GM19193 (cell line): ENCODE data around the gene JMJD6.
A peak's percentile ranks its signal among the peaks of the same experiment; 100 is the strongest.

Source experiments
- POLR2A ChIP-seq: IDR thresholded peaks from 4 replicates; pipeline ENCODE4 v1.6.1; 2011; ENCODE audit not compliant: insufficient read depth, insufficient read length; ENCODE audit errors: extremely low read depth

JMJD6 gene

GRCh38 chr17:76726776-76727718, 641 bp upstream of the JMJD6 start, which contains the start of gene METTL23:
TSS of gene METTL23 (plus strand) at chr17:76726839. CDS start at chr17:76729711, 2,872 bp downstream.
- peak; percentile 87 for TF ChIP-seq POLR2A

- TF ChIP-seq POLR2A, result no peak
These were observed 701 bp downstream of the JMJD6 start for GRCh38 chr17:76725580-76726230.

GRCh38 chr17:76723812-76724211, 2.6 kb downstream of the JMJD6 start:
- TF ChIP-seq POLR2A, result no peak

- no peak for TF ChIP-seq POLR2A
These were observed 4.1 kb downstream of the JMJD6 start for GRCh38 chr17:76722279-76722678.

- TF ChIP-seq POLR2A, result no peak
These were observed 4.9 kb downstream of the JMJD6 start for GRCh38 chr17:76721463-76721862.

- no peak for TF ChIP-seq POLR2A
These were observed 5.5 kb downstream of the JMJD6 start for GRCh38 chr17:76720941-76721340.

GRCh38 chr17:76720211-76720610, 6.2 kb downstream of the JMJD6 start:
- TF ChIP-seq POLR2A, result no peak

- no peak for TF ChIP-seq POLR2A
These were observed 7.9 kb downstream of the JMJD6 start for GRCh38 chr17:76718516-76718915.

GRCh38 chr17:76716839-76717215, 9.6 kb downstream of the JMJD6 start:
- no peak for TF ChIP-seq POLR2A

- no peak for TF ChIP-seq POLR2A
These were observed 10.1 kb downstream of the JMJD6 start for GRCh38 chr17:76716146-76716838.

- no peak for TF ChIP-seq POLR2A
These were observed 10.9 kb downstream of the JMJD6 start for GRCh38 chr17:76715496-76715830.

GRCh38 chr17:76714822-76715495, 11.4 kb downstream of the JMJD6 start:
- no peak for TF ChIP-seq POLR2A

GRCh38 chr17:76714336-76714735, 12.1 kb downstream of the JMJD6 start:
- no peak for TF ChIP-seq POLR2A

GRCh38 chr17:76713765-76714164, 12.6 kb downstream of the JMJD6 start:
- no peak for TF ChIP-seq POLR2A

- no peak for TF ChIP-seq POLR2A
These were observed 15.4 kb downstream of the JMJD6 start, which contains the start of gene MXRA7 for GRCh38 chr17:76710863-76711611. TSS of gene MXRA7 (minus strand) at chr17:76710965. CDS start at chr17:76710946, 19 bp downstream.
